ENCODE results near the gene MYLK4.

The MYLK4 gene

GRCh38 chr6:2653369-2654032, 97.2 kb downstream of the MYLK4 start:
- DNase-seq, result no peak

DNA sequence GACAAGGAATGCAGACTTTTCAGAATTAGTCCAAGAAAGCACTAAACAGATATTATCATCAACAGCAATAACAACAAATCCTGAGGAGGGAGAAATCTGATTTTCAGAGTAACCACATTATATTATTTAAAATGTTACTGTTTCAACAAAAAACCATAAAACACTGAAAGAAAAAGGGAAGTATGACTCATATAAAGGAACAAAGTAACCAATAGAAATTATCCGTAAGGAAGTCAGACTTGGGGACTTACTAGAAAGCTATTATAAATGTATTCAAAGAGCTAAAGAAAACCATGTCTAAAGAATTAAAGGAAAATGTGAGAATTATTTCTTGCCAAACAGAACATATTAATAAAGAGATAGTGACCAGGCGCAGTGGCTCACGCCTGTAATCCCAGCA, 98.1 kb downstream of the MYLK4 start:
- no peak for DNase-seq

GRCh38 chr6:2651961-2652360, 98.8 kb downstream of the MYLK4 start:
- no peak for DNase-seq

- no peak for DNase-seq
These were observed 99.2 kb downstream of the MYLK4 start for GRCh38 chr6:2651536-2651935.

- no peak for DNase-seq
These were observed 104.4 kb downstream of the MYLK4 start for GRCh38 chr6:2646346-2646745.

- no peak for DNase-seq
These were observed 106.7 kb downstream of the MYLK4 start for GRCh38 chr6:2643935-2644539.

GRCh38 chr6:2643130-2643529, 107.6 kb downstream of the MYLK4 start:
- no peak for DNase-seq

- DNase-seq, result no peak
These were observed 109.5 kb downstream of the MYLK4 start for GRCh38 chr6:2641044-2641725.

DNA sequence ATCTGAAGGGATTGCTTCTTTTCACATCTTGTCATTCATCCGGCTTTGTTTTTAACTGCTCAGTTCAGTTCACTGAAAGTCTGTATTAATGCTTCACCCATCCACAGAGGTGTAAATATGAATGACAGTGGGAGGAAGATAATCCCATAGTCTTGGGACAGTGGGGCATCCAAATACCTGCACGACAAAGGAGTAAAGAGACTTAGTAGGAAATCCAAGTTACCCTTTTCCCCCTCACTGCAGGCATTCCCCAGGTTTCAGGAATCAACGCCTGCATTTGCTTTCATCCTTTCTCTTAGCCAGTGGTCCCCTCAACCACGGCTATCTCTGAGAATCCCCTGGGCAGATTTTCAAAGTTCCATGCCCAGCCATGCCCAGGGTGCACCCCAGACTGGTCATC, 110.2 kb downstream of the MYLK4 start:
- no peak for DNase-seq

- DNase-seq, result no peak
These were observed 110.8 kb downstream of the MYLK4 start for GRCh38 chr6:2639896-2640295.

DNA sequence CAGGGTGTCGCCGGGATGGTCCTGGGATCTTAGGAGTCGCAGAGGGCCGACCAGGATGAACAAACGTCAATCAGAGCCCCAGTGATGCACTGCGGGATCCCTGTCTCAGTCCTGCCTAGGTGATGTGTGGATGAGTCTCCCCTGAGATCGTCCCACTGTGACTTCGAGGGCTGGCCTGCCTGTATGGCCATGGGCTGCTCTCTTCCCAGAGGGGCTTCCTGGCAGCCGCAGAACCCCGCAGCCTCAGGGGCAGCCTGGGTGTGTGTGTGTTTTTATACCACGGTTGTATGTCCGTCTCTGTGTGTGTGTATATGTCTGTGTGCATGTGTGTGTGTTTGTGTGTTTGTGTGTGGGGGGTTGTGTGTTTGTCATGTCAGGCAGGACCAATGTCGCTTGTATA, 111.6 kb downstream of the MYLK4 start:
- DNase-seq, result no peak

DNA sequence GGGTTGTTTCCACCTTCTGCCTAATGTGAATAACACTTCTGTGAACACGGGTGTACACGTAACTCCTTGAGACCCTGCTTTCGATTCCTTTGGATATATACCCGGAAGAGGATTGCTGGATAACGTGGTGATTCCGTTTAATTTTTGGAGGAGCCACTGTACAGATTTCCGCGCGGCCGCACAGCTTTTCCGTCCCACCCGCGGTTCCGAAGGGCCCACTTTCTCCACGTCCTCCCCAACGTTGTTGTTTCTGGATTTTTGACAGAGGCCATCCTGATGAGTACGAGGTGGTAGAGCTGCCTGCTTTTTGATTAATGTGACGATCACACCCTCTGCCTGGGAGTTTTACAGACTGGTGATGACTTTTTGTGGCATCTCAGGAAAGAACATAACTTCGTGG, 114.0 kb downstream of the MYLK4 start:
- no peak for DNase-seq

GRCh38 chr6:2635911-2636310, 114.8 kb downstream of the MYLK4 start:
- DNase-seq, result no peak

- DNase-seq, result peak; percentile 87
These were observed 116.4 kb downstream of the MYLK4 start for GRCh38 chr6:2634139-2634964.

- DNase-seq, result no peak
These were observed 117.0 kb downstream of the MYLK4 start for GRCh38 chr6:2633736-2634135.

GRCh38 chr6:2632976-2633584, 117.6 kb downstream of the MYLK4 start:
- no peak for DNase-seq

DNA sequence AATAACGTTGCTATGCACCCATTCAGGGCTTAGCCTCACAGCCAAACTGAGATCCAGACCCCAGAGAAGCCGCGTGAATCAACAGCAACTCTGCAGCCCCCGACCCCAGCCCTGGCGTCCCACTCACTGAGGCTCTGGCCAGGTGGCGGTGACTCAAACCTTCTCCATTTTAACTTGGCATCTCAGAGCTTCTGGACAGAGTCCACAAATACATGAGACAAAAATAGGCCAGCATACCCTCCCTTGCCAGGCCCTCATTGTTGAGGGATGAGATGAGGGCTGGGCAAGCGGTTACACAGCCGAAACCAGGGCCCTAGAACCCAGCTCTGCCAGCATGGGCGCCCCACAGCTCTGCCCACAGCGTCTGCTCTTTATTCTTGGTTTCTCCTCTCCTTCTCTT, 118.4 kb downstream of the MYLK4 start:
- DNase-seq, result peak; percentile 22

GRCh38 chr6:2630891-2631571, 119.7 kb downstream of the MYLK4 start:
- peak; percentile 48 for DNase-seq

DNA sequence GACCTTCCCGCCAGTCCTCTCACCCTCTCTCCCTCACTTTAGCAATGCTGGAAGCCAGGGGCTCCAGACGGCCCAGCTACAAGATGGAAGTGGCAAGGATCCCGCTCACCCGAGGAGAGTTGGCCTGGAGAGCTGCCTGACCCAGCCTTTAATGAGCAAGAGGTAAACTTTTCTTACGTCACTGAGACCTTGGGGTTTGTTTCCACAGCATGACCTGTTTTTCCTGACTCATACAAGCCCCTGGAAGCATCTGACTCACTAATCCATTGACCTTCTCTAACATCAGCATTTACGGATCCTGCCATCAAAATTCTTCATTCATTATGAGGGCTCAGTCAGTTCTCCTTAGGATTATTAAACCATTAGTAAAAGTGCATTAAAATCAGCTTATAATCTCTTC, 120.4 kb downstream of the MYLK4 start:
- peak; percentile 91 for DNase-seq

DNA sequence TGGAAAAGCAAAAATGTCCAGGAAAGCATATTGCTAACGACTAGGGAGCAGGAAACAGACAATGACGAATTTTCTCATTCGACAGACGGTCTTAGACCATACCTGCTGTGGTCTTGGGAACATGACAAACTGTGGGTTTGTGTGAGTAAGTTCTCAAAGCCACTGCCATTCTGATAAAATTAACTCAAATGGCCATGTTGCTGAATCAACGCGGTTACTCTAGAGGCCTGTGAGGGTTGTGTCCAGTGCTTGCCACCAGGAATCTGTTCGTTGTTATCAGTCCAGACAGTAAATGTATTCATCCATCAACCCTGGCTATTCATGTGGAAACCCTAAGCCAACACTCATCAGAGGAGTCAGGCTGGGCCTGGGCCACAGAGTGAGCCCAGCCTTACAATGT, 124.3 kb downstream of the MYLK4 start:
- no peak for DNase-seq

DNA sequence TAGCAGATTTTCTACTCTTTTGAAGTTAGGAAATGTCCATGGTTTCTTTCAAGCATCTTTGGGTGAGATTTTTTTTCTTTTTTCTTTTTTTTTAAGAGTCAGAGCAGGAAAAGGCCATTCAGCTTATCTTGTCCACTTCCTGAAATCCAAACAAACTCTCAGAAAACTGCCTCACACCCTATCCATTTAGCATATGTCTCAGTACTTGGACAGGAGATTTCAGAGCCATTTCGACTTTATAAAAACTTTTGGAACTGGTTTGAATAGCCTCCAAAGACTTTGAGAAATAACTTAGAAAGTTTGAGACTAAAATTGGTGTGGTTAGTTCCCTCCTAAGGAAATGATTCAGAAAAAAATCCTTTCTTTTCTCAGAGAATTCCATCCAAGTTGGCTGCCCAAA, 125.1 kb downstream of the MYLK4 start:
- no peak for DNase-seq

DNA sequence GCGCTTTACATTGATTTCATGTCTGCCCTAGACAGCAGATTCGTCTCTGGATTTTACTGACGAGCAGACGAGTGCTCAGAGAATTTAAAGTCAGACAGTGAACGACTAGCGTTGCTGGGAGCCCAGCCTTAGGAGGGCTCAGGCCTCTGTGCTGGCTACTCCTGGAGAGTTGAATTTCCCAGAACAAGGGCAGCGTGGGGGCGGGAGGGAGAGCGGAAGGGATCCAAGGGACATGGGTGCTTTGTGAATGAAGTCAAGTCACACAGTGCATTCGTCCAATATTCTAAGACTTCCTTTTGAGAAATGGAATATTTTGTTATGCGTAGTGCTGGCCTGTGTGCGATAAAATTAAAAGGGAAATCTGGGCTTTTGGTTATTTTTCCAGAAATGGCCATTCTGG, 126.5 kb downstream of the MYLK4 start:
- no peak for DNase-seq

- no peak for DNase-seq
These were observed 127.4 kb downstream of the MYLK4 start for GRCh38 chr6:2623295-2623694.
